ENCODE measurements around the gene CREB3L1. TPM values are rescaled to one million over a fixed set of nuclear protein-coding genes. Genes with fewer than 3 reads are reported as not detected.

The CREB3L1 gene
- total RNA-seq, 4 donors from 2014 or later = 0.27 to 0.69 (median 0.57) TPM

DNA sequence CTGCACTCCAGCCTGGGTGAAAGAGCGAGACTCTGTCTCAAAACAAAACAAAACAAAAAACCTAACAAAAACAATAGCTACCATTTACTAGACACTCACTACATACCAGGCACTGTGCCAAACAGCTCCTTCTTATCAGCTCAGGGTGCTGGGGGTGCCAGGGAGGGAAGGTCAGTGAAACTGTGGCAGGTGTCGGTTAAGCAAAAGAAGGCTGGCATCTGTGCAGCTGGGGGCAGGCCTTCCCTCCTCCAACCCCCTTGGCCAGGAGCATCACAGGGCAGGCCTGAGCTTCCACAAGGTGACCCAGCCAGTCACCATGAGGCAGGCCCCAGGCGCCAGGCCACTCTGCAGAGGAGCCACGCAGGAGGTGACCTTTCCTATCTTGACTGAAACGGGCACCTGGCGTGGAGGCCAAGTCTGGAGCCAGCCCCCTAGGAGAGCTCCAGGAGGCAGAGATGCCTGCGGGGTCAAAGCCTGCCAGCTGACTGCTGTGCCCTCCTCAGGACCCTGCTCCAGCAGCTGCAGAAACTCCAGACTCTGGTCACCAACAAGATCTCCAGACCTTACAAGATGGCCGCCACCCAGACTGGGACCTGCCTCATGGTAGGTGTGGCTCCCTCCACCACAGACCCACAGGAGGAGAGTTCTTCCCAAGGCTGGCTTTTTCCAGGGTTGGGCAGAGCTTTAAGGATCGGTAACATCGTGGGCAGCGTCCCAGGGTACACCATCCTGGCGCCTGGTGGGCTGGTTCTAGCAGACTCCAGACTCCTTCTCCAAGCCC lies 38.5 kb downstream of the CREB3L1 start:
- DNase-seq (no peak), ATAC-seq (no peak)
- Histone ChIP-seq H3K36me3 (no peaks in the 10 kb centered on the region), H3K27me3 (no peaks in the 10 kb centered on the region), H3K4me1 (peaks cover 0 to 5% of the 10 kb centered on the region in 2 donors), H3K9me3 (no peaks in the 10 kb centered on the region), H3K27ac (no peak overlapping the region), H3K4me3 (no peak overlapping the region)
- in situ Hi-C loops (cut with MboI; ENCODE audit: low sequenced_read_pairs in 4 of 4) (loop anchor here in 2 of 4 donors (10.0 to 25.0 kb wide), 2 partner anchors 191 to 354 kb away; partner anchors contain the start of gene PHF21A (in 1 of the 2)), intact Hi-C loops (cut with DNase I; ENCODE audit: low total_unique reads) (no loop called here)
- TF ChIP-seq POLR2A (IDR thresholded peaks at IDR 0.05) = no peak
- TF ChIP-seq, protein P1, sequence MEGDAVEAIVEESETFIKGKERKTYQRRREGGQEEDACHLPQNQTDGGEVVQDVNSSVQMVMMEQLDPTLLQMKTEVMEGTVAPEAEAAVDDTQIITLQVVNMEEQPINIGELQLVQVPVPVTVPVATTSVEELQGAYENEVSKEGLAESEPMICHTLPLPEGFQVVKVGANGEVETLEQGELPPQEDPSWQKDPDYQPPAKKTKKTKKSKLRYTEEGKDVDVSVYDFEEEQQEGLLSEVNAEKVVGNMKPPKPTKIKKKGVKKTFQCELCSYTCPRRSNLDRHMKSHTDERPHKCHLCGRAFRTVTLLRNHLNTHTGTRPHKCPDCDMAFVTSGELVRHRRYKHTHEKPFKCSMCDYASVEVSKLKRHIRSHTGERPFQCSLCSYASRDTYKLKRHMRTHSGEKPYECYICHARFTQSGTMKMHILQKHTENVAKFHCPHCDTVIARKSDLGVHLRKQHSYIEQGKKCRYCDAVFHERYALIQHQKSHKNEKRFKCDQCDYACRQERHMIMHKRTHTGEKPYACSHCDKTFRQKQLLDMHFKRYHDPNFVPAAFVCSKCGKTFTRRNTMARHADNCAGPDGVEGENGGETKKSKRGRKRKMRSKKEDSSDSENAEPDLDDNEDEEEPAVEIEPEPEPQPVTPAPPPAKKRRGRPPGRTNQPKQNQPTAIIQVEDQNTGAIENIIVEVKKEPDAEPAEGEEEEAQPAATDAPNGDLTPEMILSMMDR (IDR thresholded peaks at IDR 0.05 in 4 of 5, conservative IDR thresholded peaks at IDR 0.05 in 1 of 5) = no peak

- in situ Hi-C loops (cut with MboI; ENCODE audit: low sequenced_read_pairs in 4 of 4) (loop anchor here in 2 of 4 donors (10.0 to 25.0 kb wide), 2 partner anchors 194 to 357 kb away; partner anchors contain the start of gene PHF21A (in 1 of the 2)), intact Hi-C loops (cut with DNase I; ENCODE audit: low total_unique reads) (no loop called here)
- no peak overlapping the region for H3K4me3 ChIP-seq
- no peaks in the 10 kb centered on the region for H3K9me3 ChIP-seq
- DNase-seq (no peak), ATAC-seq (no peak)
- no peak overlapping the region for H3K27ac ChIP-seq
- no peaks in the 10 kb centered on the region for H3K36me3 ChIP-seq
- TF ChIP-seq, protein P1 (IDR thresholded peaks at IDR 0.05 in 4 of 5, conservative IDR thresholded peaks at IDR 0.05 in 1 of 5) = no peak
- TF ChIP-seq POLR2A (IDR thresholded peaks at IDR 0.05) = no peak
- no peaks in the 10 kb centered on the region for H3K27me3 ChIP-seq
- peaks cover 0 to 5% of the 10 kb centered on the region in 2 donors for H3K4me1 ChIP-seq
These were observed 41.6 kb downstream of the CREB3L1 start for GRCh38 chr11:46319074-46319453.

- Histone ChIP-seq H3K27me3 (no peaks in the 10 kb centered on the region), H3K4me3 (no peak overlapping the region), H3K27ac (no peak overlapping the region), H3K4me1 (no peaks in the 10 kb centered on the region), H3K36me3 (no peaks in the 10 kb centered on the region), H3K9me3 (no peaks in the 10 kb centered on the region)
- intact Hi-C loops (cut with DNase I; ENCODE audit: low total_unique reads) = no loop called here
- no peak for ATAC-seq
- in situ Hi-C loops (cut with MboI; ENCODE audit: low sequenced_read_pairs in 4 of 4) = loop anchor here in 1 of 4 donors (25.0 kb wide), 1 partner anchor 359 kb away; no protein-coding TSS in a partner anchor
- TF ChIP-seq, protein P1 (IDR thresholded peaks at IDR 0.05 in 4 of 5, conservative IDR thresholded peaks at IDR 0.05 in 1 of 5) = no peak
- TF ChIP-seq POLR2A (IDR thresholded peaks at IDR 0.05) = no peak
- no peak for DNase-seq
These were observed 44.3 kb downstream of the CREB3L1 start for GRCh38 chr11:46321757-46322156.

DNA sequence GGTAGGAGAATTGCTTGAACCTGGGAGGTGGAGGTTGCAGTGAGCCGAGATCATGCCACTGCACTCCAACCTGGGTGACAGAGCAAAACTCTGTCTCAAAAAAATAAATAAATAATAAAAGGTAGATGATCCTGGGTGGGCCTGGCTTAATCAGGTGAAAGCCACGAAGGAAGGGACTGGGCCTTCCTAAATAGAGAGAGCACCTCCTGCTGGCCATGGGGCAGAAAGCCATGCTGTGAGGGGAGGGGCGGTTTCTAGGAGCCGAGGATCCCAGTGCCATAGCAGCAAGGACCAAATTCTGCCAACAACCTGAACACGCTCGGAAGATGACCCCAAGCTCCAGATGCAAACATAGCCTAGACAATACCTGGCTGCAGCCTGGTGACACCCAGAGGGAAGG lies 45.3 kb downstream of the CREB3L1 start:
- in situ Hi-C loops (cut with MboI; ENCODE audit: low sequenced_read_pairs in 4 of 4) (loop anchor here in 1 of 4 donors (25.0 kb wide), 1 partner anchor 360 kb away; no protein-coding TSS in a partner anchor), intact Hi-C loops (cut with DNase I; ENCODE audit: low total_unique reads) (no loop called here)
- no peaks in the 10 kb centered on the region for H3K27me3 ChIP-seq
- DNase-seq (no peak), ATAC-seq (no peak)
- H3K4me3 ChIP-seq = no peak overlapping the region
- H3K27ac ChIP-seq = no peak overlapping the region
- no peaks in the 10 kb centered on the region for H3K36me3 ChIP-seq
- TF ChIP-seq, protein P1 (IDR thresholded peaks at IDR 0.05 in 4 of 5, conservative IDR thresholded peaks at IDR 0.05 in 1 of 5) = no peak
- TF ChIP-seq POLR2A (IDR thresholded peaks at IDR 0.05) = no peak
- H3K9me3 ChIP-seq = no peaks in the 10 kb centered on the region
- H3K4me1 ChIP-seq = no peaks in the 10 kb centered on the region

Measured in gastrocnemius medialis (tissue), 4 donors.